ENCODE data around the gene CEACAM16.
"Not testable (repeated sequence)": the region's sequence is repeated elsewhere in the genome, so short reads cannot be mapped to it uniquely, and the experiment has no call there.

The CEACAM16 gene

GRCh38 chr19:44704982-44705381, 6.0 kb downstream of the CEACAM16 start:
- DNase-seq = no peak

- DNase-seq = no peak
Measured at GRCh38 chr19:44705502-44706010, 6.6 kb downstream of the CEACAM16 start.

GRCh38 chr19:44706506-44707236, 7.7 kb downstream of the CEACAM16 start:
- DNase-seq = no peak

GRCh38 chr19:44707794-44708193, 8.8 kb downstream of the CEACAM16 start:
- DNase-seq = no peak

GRCh38 chr19:44708940-44709339, 10.0 kb downstream of the CEACAM16 start:
- DNase-seq = no peak

GRCh38 chr19:44709434-44710266, 10.7 kb downstream of the CEACAM16 start:
- DNase-seq = not testable (repeated sequence)

- no peak for DNase-seq
Measured at GRCh38 chr19:44710483-44710882, 11.5 kb downstream of the CEACAM16 start.

GRCh38 chr19:44712864-44713515, 14.0 kb downstream of the CEACAM16 start:
- DNase-seq = no peak

- DNase-seq = no peak
Measured at GRCh38 chr19:44714597-44715169, 15.7 kb downstream of the CEACAM16 start.

GRCh38 chr19:44717603-44718002, 18.7 kb downstream of the CEACAM16 start:
- no peak for DNase-seq

- DNase-seq = peak; percentile 1 to 27
Measured at GRCh38 chr19:44718441-44719261, 19.7 kb downstream of the CEACAM16 start.

- DNase-seq = no peak
Measured at GRCh38 chr19:44719262-44719701, 20.3 kb downstream of the CEACAM16 start.

GRCh38 chr19:44720396-44720795, 21.4 kb downstream of the CEACAM16 start:
- DNase-seq = not testable (repeated sequence)

- no peak for DNase-seq
Measured at GRCh38 chr19:44720945-44721344, 22.0 kb downstream of the CEACAM16 start.

- DNase-seq = not testable (repeated sequence)
Measured at GRCh38 chr19:44721369-44721768, 22.4 kb downstream of the CEACAM16 start.

GRCh38 chr19:44722131-44723121, 23.5 kb downstream of the CEACAM16 start:
- no peak for DNase-seq

- no peak for DNase-seq
Measured at GRCh38 chr19:44723299-44723951, 24.5 kb downstream of the CEACAM16 start.

- peak; percentile 41 to 67 for DNase-seq
Measured at GRCh38 chr19:44723952-44724319, 25.0 kb downstream of the CEACAM16 start.

GRCh38 chr19:44725251-44725650, 26.3 kb downstream of the CEACAM16 start:
- no peak for DNase-seq

- DNase-seq = no peak
Measured at GRCh38 chr19:44725684-44726083, 26.7 kb downstream of the CEACAM16 start.
